C4-2B (cell line): Measurements from ENCODE around the gene PCDHGA1.
"Not testable (repeated sequence)": the region's sequence is repeated elsewhere in the genome, so short reads cannot be mapped to it uniquely, and the experiment has no call there.

Source experiments
- H3K27ac ChIP-seq: fragments of 450-650 bp; 2 replicates; pipeline ENCODE4 v1.5.1; 2017
- CTCF ChIP-seq: fragments of 450-650 bp; conservative IDR thresholded peaks from 2 replicates; pipeline ENCODE4 v1.5.1; 2017; ENCODE audit warnings: mild to moderate bottlenecking
- ZFX ChIP-seq: fragments of 450-650 bp; IDR thresholded peaks from 2 replicates; pipeline ENCODE4 v1.6.1; 2017

Gene PCDHGA1

GRCh38 chr5:141342773-141343172 is 12.5 kb downstream of the PCDHGA1 start:
- no peak for TF ChIP-seq CTCF
- TF ChIP-seq ZFX, result no peak

DNA sequence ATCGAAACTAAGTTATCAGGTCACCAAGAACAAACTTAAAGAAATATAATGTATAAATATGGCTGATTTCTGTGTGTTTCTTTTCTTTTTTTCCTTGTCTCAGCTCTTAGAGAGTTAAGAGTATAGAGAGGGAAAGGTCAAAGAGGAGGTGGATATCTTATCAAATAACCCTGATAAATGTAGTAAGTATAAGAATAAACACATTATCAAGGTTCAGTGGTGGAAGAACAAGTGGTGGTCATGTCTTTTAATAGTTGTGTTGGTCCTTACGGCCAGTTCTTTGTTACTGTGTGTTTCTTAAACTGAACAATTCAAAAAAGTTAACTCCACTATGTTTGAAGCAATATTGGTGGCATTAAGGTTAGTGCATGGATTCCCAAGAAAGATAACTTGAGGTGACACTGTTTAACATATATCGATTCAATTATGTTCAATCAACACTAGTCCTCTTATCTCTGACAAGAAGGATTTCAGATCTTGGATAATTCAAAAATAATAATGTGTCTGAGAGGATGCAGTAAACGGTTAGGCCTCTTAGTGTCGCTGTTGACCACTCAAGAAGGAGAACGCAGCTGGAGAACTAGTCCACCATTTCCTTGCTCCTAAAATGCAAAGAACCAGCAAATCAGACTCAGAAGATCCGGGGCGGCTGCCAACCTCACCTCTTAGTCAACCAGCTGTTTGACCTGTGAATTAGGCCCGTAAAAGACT is 13.1 kb downstream of the PCDHGA1 start, which contains the start of gene PCDHGA3:
Gene PCDHGA3, plus strand, starts transcription at position 588 of the 711 bp plus-strand sequence. CDS start 205 bp downstream, outside the sequence.
- no peak within 1 kb of the TSS for H3K27ac ChIP-seq
- TF ChIP-seq CTCF (peak; percentile 66), ZFX (no peak)

More at GRCh38 chr5:141342773-141343172, 12.5 kb downstream of the PCDHGA1 start:
- H3K27ac ChIP-seq, result no peak overlapping the region

GRCh38 chr5:141343953-141344463 is 13.7 kb downstream of the PCDHGA1 start:
- TF ChIP-seq ZFX, result no peak
- TF ChIP-seq CTCF, result peak; percentile 35
- H3K27ac ChIP-seq, result no peak overlapping the region

DNA sequence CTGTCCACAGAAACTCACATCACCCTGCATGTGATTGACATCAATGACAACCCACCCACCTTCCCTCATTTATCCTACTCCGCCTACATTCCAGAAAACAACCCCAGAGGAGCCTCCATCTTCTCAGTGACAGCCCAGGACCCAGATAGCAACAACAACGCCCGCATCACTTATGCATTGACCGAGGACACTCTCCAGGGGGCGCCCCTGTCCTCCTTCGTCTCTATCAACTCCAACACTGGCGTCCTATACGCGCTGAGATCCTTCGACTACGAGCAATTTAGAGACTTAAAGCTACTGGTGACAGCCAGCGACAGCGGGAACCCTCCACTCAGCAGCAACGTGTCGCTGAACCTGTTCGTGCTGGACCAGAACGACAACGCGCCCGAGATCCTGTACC is 15.0 kb downstream of the PCDHGA1 start:
- no peak overlapping the region for H3K27ac ChIP-seq
- TF ChIP-seq CTCF, result peak; percentile 25
- no peak for TF ChIP-seq ZFX

GRCh38 chr5:141346017-141346416 is 15.7 kb downstream of the PCDHGA1 start:
- not testable (repeated sequence) for H3K27ac ChIP-seq

- no peak within 1 kb of the TSS for H3K27ac ChIP-seq
Observed at GRCh38 chr5:141349917-141350619, 19.8 kb downstream of the PCDHGA1 start, which contains the start of gene PCDHGB1. Gene PCDHGB1, plus strand, starts transcription at chr5:141350099. Its CDS starts 162 bp downstream, at chr5:141350261.

DNA sequence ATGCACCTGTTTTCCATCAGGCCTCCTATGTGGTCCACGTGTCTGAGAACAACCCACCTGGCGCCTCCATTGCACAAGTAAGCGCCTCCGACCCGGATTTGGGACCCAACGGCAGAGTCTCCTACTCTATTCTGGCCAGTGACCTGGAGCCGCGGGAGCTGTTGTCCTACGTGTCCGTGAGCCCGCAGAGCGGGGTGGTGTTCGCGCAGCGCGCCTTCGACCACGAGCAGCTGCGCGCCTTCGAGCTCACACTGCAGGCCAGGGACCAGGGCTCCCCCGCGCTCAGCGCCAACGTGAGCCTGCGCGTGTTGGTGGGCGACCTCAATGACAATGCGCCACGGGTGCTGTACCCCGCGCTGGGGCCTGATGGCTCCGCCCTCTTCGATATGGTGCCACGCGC is 21.3 kb downstream of the PCDHGA1 start:
- no peak for TF ChIP-seq ZFX
- TF ChIP-seq CTCF, result no peak
- no peak overlapping the region for H3K27ac ChIP-seq

More at GRCh38 chr5:141349917-141350619, 19.8 kb downstream of the PCDHGA1 start, which contains the start of gene PCDHGB1:
- TF ChIP-seq ZFX, result no peak
- peak; percentile 84 for TF ChIP-seq CTCF
